Vagina (tissue), 2 donors: ENCODE data around the gene FASN. TPM values are rescaled to one million over a fixed set of nuclear protein-coding genes. Genes with fewer than 3 reads are reported as not detected.

ENCODE experiments used
- DNase-seq, 2 donors: peaks; one replicate each; pipeline ENCODE4 v3.0.0-alpha.2; 2017; ENCODE audit errors: extremely low spot score in 2 of 2
- H3K27ac ChIP-seq: fragments of 200-600 bp; sonication (generic); one replicate; pipeline ENCODE4 v1.5.1; 2019
- H3K27me3 ChIP-seq: fragments of 200-600 bp; sonication (generic); one replicate; pipeline ENCODE4 v1.5.1; 2019
- H3K36me3 ChIP-seq, 2 donors: fragments of 200-600 bp; sonication (generic); one replicate each; pipeline ENCODE4 v1.5.1; 2017 to 2019
- H3K4me1 ChIP-seq: fragments of 200-600 bp; sonication (generic); one replicate; pipeline ENCODE4 v1.5.1; 2019
- H3K4me3 ChIP-seq, 2 donors: fragments of 200-600 bp; sonication (generic); 1 replicate in 1 of 2; 2 replicates in 1 of 2; pipeline ENCODE4 v1.5.1; 2016 to 2019
- H3K9me3 ChIP-seq: fragments of 200-600 bp; sonication (generic); one replicate; pipeline ENCODE4 v1.5.1; 2019
- CTCF ChIP-seq, 3 experiments: fragments of 450-650 bp in 2 of 3; fragments of 200-600 bp in 1 of 3; sonication (generic) in 1 of 3; IDR thresholded peaks; one replicate each; pipeline ENCODE4 v1.5.1; 2017 to 2019; ENCODE audit warnings: antibody characterized with exemption in 3 of 3, mild to moderate bottlenecking in 2 of 3, moderate library complexity in 2 of 3
- POLR2A ChIP-seq, 2 donors: fragments of 450-650 bp; IDR thresholded peaks; one replicate each; pipeline ENCODE4 v1.6.1; 2017; ENCODE audit warnings: antibody characterized with exemption in 2 of 2, mild to moderate bottlenecking in 2 of 2, moderate library complexity in 2 of 2
- POLR2AphosphoS5 ChIP-seq, 2 donors: sonication (generic); formaldehyde crosslinking; IDR thresholded peaks; one replicate each; pipeline ENCODE4 v1.9.0; 2017; ENCODE audit warnings: antibody characterized with exemption in 2 of 2, mild to moderate bottlenecking in 2 of 2, low read depth in 1 of 2; ENCODE audit not compliant: insufficient read depth in 1 of 2
- intact Hi-C: fragments of 100-400 bp; cut with DNase I; formaldehyde crosslinking; loops from one replicate; pipeline ENCODE4 v1.15.1; 2023
- total RNA-seq: library from RNA; depleted of rRNA; stranded (reverse); fragments of >200 nt; gene quantifications from one replicate; pipeline ENCODE4 v1.2.3, GENCODE V29; 2016

Gene FASN
- total RNA-seq, 1 donor from 2014 or later, result 127 TPM

- TF ChIP-seq CTCF (IDR thresholded peaks at IDR 0.05) (no peak), POLR2A (IDR thresholded peaks at IDR 0.05) (no peak), POLR2AphosphoS5 (IDR thresholded peaks at IDR 0.05; ENCODE audit: insufficient read depth in 1 of 2, low read depth in 1 of 2) (no peak)
- Histone ChIP-seq H3K4me3 (no peak overlapping the region), H3K27me3 (no peaks in the 10 kb centered on the region), H3K4me1 (peaks cover 19% of the 10 kb centered on the region), H3K27ac (no peak overlapping the region), H3K36me3 (no peaks in the 10 kb centered on the region), H3K9me3 (no peaks in the 10 kb centered on the region)
- DNase-seq, result no peak
- intact Hi-C loops, result no loop called here
Observed at GRCh38 chr17:82029391-82029790, 68.6 kb downstream of the FASN start.

GRCh38 chr17:82028966-82029365 is 69.1 kb downstream of the FASN start:
- intact Hi-C loops, result no loop called here
- Histone ChIP-seq H3K36me3 (no peaks in the 10 kb centered on the region), H3K4me1 (peaks cover 24% of the 10 kb centered on the region), H3K27ac (no peak overlapping the region), H3K4me3 (no peak overlapping the region), H3K9me3 (no peaks in the 10 kb centered on the region), H3K27me3 (no peaks in the 10 kb centered on the region)
- TF ChIP-seq POLR2AphosphoS5 (IDR thresholded peaks at IDR 0.05; ENCODE audit: insufficient read depth in 1 of 2, low read depth in 1 of 2) (no peak), CTCF (IDR thresholded peaks at IDR 0.05) (no peak), POLR2A (IDR thresholded peaks at IDR 0.05) (no peak)
- DNase-seq, result no peak

Other genes starting within 250 kb of the FASN start
- gene P4HB, start 237.7 kb downstream of the FASN start, total RNA-seq, result 463 TPM
- 120 TPM for gene ARHGDIA, start 226.9 kb downstream of the FASN start, total RNA-seq
- 78.8 TPM for gene ALYREF, start 206.7 kb downstream of the FASN start, total RNA-seq
- gene ANAPC11, start 206.5 kb downstream of the FASN start, total RNA-seq, result 135 TPM
- gene NPB, start 196.0 kb downstream of the FASN start, total RNA-seq, result 4.7 TPM
- 28.0 TPM for gene PCYT2, start 186.8 kb downstream of the FASN start, total RNA-seq
- 47.9 TPM for gene SIRT7, start 180.1 kb downstream of the FASN start, total RNA-seq
- 18.9 TPM for gene MAFG, start 170.5 kb downstream of the FASN start, total RNA-seq
- gene PYCR1, start 160.9 kb downstream of the FASN start, total RNA-seq, result 9.1 TPM
- gene MYADML2, start 151.0 kb downstream of the FASN start, total RNA-seq, result not detected
- gene NOTUM, start 137.0 kb downstream of the FASN start, total RNA-seq, result not detected
- gene ASPSCR1, start 120.6 kb downstream of the FASN start, total RNA-seq, result 31.2 TPM
- 101 TPM for gene CENPX, start 75.4 kb downstream of the FASN start, total RNA-seq
- gene LRRC45, start 74.9 kb downstream of the FASN start, total RNA-seq, result 14.0 TPM
- gene RAC3, start 66.6 kb downstream of the FASN start, total RNA-seq, result 12.8 TPM
- gene DCXR, start 60.5 kb downstream of the FASN start, total RNA-seq, result 106 TPM
- gene RFNG, start 46.4 kb downstream of the FASN start, total RNA-seq, result 61.4 TPM
- gene GPS1, start 46.3 kb downstream of the FASN start, total RNA-seq, result 80.3 TPM
- 72.4 TPM for gene DUS1L, start 32.4 kb downstream of the FASN start, total RNA-seq
- 26.5 TPM for gene CCDC57, start 114.6 kb upstream of the FASN start, total RNA-seq
- gene SLC16A3, start 130.8 kb upstream of the FASN start, total RNA-seq, result 21.1 TPM
- gene CSNK1D, start 175.5 kb upstream of the FASN start, total RNA-seq, result 67.8 TPM
- 5.2 TPM for gene CD7, start 219.4 kb upstream of the FASN start, total RNA-seq
- 37.1 TPM for gene SECTM1, start 235.5 kb upstream of the FASN start, total RNA-seq